Tongue (tissue), 2 donors: ENCODE data around the gene MED26. TPM values are rescaled to one million over a fixed set of nuclear protein-coding genes. Genes with fewer than 3 reads are reported as not detected.
A peak's percentile ranks its signal among the peaks of the same experiment; 100 is the strongest.

Experiments
- DNase-seq: peaks from one replicate; pipeline ENCODE4 v3.0.0-alpha.2; 2015
- total RNA-seq: library from RNA; depleted of rRNA; stranded (reverse); fragments of >200 nt; gene quantifications from one replicate; pipeline ENCODE4 v1.2.3, GENCODE V29; 2014

MED26 gene
- total RNA-seq, 1 donor from 2014 or later, result 5.3 TPM

DNA sequence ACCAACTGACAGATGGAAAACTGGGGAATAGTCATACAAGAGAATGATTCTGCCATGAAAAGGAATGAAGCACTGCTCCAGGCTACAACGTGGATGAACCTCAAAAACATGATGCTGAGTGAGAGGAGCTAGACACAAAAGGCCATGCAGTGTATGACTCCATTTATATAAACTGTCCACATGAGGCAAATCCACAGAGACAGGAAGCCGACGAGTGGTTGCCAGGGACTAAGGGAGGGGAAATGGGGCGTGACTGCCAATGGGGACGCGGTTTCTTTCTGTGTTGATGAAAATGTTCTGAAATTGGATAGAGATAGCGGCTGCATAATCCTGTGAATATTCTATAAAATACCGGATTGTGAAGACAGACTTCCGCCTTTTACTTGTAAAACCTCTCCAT is 21.7 kb upstream of the MED26 start:
- DNase-seq, result no peak

GRCh38 chr19:16645140-16645539 is 17.1 kb upstream of the MED26 start:
- DNase-seq, result no peak

DNA sequence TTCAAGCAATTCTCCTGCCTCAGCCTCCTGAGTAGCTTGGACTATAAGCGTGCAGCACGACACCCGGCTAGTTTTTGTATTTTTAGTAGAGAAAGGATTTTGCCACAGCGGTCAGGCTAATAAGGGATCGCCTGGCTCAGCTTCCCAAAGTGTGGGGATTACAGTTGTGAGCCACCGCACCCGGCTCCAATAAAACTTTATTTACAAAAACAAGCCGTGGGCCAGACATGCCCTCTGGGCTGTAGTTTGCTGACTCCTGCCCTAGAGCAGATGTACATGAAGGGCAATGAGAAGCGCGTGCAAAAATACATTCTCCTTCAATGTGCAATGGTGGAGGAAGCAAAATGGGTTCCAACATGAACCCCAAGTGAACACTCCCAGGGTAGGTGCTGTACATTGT is 13.7 kb upstream of the MED26 start:
- DNase-seq, result no peak

GRCh38 chr19:16640951-16641350 is 12.9 kb upstream of the MED26 start:
- no peak for DNase-seq

- no peak for DNase-seq
Measured at GRCh38 chr19:16638666-16639065, 10.7 kb upstream of the MED26 start.

GRCh38 chr19:16637535-16637934 is 9.5 kb upstream of the MED26 start:
- no peak for DNase-seq

- DNase-seq, result no peak
Measured at GRCh38 chr19:16631465-16631864, 3.5 kb upstream of the MED26 start.

- peak; percentile 95 for DNase-seq
Measured at GRCh38 chr19:16628984-16629691, 1.1 kb upstream of the MED26 start.

DNA sequence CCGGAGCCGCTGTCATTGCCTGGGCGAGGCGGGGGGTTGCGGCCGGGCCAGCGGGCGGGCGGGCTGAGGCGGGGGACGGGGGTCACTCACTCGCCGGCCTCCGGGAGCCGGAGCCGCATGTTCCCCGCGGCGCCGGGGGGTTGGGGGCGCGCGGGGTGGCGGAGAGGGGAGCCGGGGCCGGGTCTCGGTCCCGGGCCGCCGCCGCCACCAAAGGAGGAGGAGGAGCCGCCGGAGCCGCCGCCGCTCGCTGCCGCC is 149 bp downstream of the MED26 start:
- DNase-seq, result no peak

DNA sequence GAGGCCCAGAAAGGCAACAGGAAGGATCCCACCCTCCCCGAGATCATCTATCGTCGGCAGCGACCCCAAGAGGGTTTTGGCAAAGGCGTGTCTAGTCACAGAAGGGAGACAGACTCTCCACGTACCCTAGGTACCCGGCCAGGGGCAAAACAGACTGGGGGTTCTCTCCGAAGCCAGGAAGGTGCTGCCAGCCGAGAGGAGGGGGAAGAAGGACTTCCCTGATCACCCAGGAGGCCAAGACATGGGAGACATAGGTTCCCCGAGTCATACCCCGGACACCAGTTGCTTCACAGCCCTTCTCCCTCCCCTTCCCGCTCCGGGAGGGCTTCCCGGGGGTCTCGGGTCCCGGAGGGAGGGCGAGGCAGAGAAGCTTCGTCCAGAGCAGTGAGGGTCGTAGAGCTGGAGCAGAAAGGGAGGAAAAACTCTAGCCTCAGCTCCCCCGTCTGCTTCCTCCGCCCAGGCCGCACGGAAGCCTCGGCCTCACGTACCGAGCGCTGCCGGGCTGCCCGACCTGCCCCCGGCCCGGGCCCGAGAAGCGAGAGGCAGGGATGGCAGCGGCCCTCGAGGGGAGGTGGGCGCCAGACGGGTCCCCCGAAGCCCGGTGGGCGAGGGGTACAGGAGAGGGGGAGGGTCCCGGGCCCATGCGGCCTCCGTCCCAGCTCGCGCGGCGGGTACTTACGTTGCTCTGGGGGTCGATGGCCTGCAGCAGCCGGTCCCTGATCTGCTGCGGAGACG is 644 bp downstream of the MED26 start:
- no peak for DNase-seq

DNA sequence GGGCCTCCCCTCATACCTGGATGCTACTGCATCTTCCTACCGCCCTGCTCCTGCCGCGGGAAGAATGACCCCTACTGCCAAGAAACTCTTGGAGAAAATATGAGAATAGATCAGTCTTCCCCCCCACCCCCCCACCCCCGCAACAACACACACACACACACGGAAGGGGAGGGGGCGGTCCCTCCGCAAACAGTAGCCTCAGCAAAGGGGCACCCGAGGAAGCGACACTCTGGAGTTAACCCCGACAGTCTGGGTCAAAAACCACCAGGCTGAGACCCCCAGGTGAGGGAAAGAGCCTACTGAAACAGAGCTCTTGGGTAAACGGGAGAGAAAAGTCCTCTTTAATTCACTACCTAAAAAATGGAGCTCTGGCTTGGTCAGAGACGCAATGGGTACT is 1.2 kb downstream of the MED26 start:
- DNase-seq, result no peak

GRCh38 chr19:16625163-16625958 is 2.6 kb downstream of the MED26 start:
- DNase-seq, result no peak

DNA sequence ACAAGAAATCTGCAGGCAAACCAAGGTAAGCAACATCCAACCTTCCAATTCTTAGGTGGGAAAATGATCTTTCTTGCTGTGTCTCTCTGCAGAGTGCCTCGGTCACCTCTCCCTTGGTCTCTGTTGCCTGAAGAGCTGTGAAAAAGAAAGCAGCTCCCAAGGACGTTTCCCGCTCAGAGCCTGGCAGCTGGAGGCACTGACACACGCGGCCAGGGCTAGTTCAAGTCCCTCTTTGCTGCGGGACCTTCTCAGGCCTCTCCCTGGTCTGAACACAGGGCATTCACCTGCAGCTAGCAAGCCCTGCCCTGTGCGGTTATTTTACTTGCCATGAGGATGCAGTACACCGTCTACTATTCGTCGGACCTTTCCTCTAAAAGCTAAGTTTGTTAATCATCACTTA is 3.8 kb downstream of the MED26 start:
- DNase-seq, result no peak

DNA sequence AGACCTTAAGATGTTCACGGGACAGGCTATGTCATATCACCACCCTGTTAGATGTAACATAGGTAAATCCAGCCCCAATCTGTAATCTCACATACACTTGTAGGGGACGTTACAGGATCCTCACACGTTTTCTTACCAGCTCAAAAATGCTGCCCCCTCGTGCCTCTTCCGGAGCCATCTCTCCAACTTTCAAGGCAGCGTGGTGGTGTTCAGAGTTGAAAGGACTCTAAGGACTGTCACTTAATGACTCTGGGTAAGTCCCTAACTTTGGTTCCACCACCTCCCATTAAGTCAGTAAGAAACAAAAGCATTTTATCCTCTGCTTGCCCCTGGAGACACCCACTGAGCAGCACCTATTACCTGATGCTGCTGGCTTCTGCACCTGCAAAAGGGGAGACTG is 4.4 kb downstream of the MED26 start:
- DNase-seq, result no peak

DNA sequence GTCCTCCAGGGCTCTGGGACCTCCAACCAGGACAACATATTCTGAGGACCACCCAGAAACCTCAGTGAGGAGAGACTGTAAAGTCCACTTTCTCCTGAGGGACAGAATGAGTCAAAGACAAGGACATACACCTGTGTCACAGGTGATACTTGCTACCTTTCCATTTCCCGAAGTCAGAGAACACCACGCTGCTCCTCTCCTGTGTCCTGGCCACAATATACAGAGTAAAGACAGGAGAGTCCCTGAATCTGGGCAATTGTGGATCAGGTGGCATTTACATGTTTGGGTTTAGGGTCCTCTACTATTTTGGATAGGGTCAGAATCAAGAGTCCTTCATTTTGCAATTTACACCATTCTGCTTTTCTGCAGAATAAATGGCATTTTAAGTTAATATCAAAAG is 4.9 kb downstream of the MED26 start:
- DNase-seq, result no peak

DNA sequence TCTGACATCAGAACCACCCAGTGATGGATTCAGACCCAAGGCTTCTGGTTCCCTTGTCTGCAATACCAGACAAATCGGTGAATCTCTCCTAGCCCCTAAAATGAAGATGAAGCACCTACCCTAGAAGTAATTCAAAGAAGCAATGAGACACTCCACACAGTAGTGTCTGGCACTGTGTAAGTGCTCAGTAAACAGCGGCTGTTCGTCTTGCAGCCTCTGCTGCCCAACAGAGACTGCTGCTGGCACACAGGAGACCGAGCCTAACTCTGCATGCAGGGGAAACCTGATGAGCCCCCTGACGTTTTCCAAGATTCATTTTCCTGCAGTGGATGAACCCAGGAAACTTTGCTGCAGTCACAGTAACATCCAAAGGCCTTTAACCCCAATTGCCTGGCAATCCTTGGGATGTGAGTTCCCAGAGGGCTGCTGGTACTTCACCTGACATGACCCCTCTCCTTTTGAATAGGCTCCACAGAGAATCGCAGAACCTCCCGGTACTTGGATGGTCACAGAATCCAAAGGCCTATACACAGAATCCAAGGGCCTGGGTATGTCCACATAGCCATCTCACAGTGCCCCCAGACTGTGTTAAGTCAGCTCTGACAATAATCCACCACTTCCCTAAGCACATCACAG is 6.7 kb downstream of the MED26 start:
- no peak for DNase-seq

GRCh38 chr19:16620584-16620983 is 7.4 kb downstream of the MED26 start:
- no peak for DNase-seq

DNA sequence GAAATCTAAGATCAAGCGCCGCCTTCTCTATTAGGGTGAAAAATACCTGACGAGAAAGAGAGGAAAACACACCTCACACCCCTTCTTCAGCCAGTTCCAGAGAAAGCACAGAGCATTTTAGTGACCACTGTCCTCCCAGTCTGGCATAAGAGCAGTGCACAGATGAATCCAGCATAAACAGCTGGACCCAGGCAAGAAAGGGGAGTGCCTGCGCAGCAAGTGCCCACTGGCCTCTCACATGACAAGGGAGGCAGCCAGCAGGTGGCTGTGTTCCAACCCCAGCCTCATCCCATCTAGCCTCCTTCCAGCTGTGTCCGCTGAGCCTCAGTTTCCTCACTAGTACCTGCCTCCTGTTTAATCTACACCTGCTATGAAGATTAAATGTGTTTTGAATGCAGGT is 8.0 kb downstream of the MED26 start:
- peak; percentile 46 for DNase-seq

- no peak for DNase-seq
Measured at GRCh38 chr19:16619457-16619856, 8.5 kb downstream of the MED26 start.

- DNase-seq, result no peak
Measured at GRCh38 chr19:16618248-16618647, 9.8 kb downstream of the MED26 start.

- no peak for DNase-seq
Measured at GRCh38 chr19:16615808-16616207, 12.2 kb downstream of the MED26 start.

DNA sequence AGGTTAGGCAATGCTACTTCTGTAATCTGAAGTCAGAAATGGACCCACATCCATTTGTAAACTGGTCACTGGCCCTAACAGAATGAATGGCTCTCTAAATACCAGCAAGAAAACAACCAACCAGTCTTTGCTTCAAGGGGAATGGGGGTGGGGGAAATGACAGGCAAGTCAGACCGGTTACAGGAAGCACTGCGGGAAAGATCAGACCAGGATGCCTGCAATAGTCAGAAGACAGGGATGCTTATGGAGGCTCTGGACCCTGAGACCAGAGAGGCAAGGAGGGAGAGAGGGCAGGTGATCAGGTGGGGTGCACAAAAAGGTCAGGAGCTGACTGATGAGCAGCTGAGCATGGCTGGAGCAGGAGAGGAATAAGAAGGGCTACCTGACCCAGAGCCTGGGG is 13.1 kb downstream of the MED26 start:
- no peak for DNase-seq

DNA sequence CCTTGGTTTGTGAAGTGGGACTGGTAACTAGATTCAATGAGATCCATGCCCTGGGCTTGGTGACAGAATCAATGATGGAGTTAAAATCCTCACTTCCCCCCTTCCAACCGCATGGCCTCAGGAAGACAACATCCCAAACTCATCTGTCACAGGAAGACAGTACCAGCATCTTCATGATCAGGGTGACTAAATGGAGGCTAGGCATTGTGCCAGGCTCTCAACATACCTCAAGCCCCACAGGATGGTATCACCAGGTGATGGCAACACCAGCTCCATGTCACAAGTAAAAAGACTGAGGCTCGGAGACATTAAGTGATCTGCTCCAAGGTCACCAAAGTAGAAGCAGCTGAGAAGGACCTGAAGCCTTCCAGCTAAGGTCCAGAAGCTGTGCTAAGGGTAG is 14.2 kb downstream of the MED26 start:
- no peak for DNase-seq
